HG03520 (cell line): ENCODE measurements around the gene RBM24.

Source experiments
- ATAC-seq: cut with Tn5 transposase; IDR thresholded peaks from one replicate; pipeline ENCODE4 v1.9.1; 2021; ENCODE audit warnings: mild to moderate bottlenecking, moderate library complexity; ENCODE audit not compliant: unreplicated experiment

Gene RBM24

GRCh38 chr6:17341117-17341805, 60.1 kb downstream of the RBM24 start:
- no peak for ATAC-seq

GRCh38 chr6:17341891-17342290, 60.7 kb downstream of the RBM24 start:
- no peak for ATAC-seq

GRCh38 chr6:17343215-17343614, 62.1 kb downstream of the RBM24 start:
- ATAC-seq, result no peak
